ENCODE results near the gene SH3D19.
"Not testable (repeated sequence)": the region's sequence is repeated elsewhere in the genome, so short reads cannot be mapped to it uniquely, and the experiment has no call there.

SH3D19 gene

GRCh38 chr4:151148261-151148660 is 177.1 kb downstream of the SH3D19 start:
- DNase-seq (ENCODE audit: low spot score): no peak

- DNase-seq (ENCODE audit: low spot score): no peak
These were observed 178.4 kb downstream of the SH3D19 start for GRCh38 chr4:151147000-151147399.

GRCh38 chr4:151144329-151145072 is 180.9 kb downstream of the SH3D19 start:
- no peak for DNase-seq (ENCODE audit: low spot score)

- no peak for DNase-seq (ENCODE audit: low spot score)
These were observed 181.6 kb downstream of the SH3D19 start for GRCh38 chr4:151143811-151144210.

DNA sequence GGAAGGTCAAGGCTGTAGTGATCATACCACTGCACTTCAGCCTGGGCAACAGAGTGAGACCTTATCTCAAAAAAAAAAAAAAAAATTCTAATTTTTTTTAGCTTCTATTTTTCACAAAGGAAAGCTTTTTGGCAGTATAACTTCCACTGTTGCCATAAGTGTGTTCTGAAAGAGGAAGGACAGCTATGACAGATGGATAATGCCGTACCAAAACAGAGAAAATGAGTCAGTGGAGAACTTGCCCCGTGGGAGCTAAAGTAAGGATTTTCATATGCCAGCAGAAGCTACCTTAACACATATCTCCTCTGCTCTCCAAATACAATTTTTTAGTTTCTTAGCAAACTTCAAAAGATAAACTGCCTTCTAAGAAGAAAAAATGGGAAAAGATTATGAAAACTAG is 182.2 kb downstream of the SH3D19 start:
- no peak for DNase-seq (ENCODE audit: low spot score)

DNA sequence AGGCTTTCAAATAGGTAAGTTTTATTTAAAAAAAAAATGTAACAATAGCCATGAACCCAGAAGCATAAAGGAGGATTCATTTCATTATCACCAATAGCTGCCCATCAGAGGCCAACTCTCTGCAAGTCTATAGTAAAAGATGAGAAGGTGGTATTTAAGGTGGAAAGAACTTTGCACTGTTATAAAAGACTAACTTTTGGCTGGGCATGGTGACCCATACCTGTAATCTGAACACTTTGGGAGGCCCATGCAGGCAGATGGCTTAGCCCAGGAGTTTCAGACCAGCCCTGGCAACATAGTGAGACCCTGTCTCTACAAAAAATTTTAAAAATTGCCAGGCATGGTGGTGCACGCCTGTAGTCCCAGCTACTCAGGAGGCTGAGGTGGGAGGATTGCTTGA is 182.6 kb downstream of the SH3D19 start:
- DNase-seq (ENCODE audit: low spot score): no peak

DNA sequence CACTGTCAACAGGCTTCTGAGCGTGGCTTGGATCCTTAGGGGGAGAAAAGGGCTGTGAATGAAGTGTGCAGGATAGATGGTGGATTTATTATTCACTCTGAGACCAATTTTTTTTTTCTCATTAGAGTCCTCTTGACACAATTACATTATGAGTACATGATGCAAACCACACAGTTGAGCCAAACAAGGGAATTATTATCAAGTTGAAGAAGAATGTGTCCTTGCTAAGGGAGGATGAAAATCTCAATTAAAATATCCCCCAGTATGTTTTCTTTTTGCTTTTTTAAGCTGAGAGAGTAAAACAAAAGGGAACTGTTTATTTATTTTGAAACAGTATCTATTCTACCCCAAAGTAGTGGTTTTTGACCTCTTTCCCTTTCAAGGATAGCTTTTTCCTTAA is 185.6 kb downstream of the SH3D19 start:
- DNase-seq (ENCODE audit: low spot score): no peak

GRCh38 chr4:151136048-151136447 is 189.4 kb downstream of the SH3D19 start:
- not testable (repeated sequence) for DNase-seq (ENCODE audit: low spot score)

- no peak for DNase-seq (ENCODE audit: low spot score)
These were observed 192.1 kb downstream of the SH3D19 start for GRCh38 chr4:151133311-151133710.

- DNase-seq (ENCODE audit: low spot score): no peak
These were observed 195.6 kb downstream of the SH3D19 start for GRCh38 chr4:151129796-151130195.

GRCh38 chr4:151117371-151117962 is 207.9 kb downstream of the SH3D19 start:
- peak; percentile 47 for DNase-seq (ENCODE audit: low spot score)

DNA sequence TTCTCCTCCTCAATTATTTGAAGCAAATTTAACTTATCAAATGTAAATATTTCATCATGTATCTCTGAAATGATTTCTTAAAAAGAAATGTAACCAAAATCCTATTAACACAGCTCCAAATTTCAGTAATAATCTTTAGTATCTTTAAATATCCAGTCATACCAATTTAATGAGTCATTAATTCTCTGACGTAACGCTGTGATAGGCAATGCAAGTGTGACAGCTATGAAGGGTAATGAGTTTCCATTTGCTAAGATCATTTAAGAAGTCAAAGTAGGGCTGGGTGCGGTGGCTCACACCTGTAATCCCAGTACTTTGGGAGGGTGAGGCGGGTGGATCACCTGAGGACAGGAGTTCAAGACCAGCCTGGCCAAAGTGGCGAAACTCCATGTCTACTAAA is 210.4 kb downstream of the SH3D19 start:
- no peak for DNase-seq (ENCODE audit: low spot score)

DNA sequence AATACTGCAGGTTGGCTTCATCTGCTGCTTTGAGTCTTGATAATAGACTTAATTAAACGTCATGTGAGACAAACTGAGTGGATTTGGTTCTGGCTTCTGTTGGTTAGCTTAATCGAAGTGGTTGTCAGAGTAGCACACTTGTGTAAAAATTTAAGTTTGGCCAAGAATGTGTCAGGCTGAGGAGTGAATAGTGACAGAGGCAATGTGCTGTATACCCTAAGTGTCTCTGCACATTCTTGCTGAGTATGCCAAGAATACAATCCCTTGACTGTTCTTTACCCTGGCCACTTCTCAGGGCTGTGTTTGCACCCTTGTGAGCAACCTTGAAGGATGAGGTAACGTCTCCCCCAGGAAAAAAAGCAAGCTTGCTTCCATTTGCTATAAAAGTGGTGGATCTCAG is 211.1 kb downstream of the SH3D19 start:
- DNase-seq (ENCODE audit: low spot score): no peak

GRCh38 chr4:151110236-151110635 is 215.2 kb downstream of the SH3D19 start:
- DNase-seq (ENCODE audit: low spot score): no peak

- no peak for DNase-seq (ENCODE audit: low spot score)
These were observed 218.3 kb downstream of the SH3D19 start for GRCh38 chr4:151107063-151107462.

GRCh38 chr4:151105454-151106032 is 219.9 kb downstream of the SH3D19 start:
- DNase-seq (ENCODE audit: low spot score): no peak

DNA sequence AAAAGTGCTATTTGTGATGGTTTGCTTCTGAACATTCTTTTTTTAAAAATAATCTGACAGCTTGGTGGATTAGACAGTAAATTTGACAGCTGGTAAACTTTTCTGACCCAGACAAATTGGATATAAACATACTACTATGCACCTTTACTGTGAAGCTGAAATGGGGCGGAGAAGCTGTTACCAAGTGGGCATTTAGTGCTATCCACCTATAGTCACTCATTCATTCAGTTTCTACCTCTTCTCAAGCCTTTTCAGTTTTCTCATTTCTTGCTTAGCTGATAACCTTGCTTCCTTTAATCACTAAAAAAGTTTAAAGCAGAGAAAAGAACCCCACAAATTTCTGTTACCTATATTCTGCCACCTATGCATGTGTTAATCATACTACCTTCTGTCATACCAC is 220.8 kb downstream of the SH3D19 start:
- no peak for DNase-seq (ENCODE audit: low spot score)

DNA sequence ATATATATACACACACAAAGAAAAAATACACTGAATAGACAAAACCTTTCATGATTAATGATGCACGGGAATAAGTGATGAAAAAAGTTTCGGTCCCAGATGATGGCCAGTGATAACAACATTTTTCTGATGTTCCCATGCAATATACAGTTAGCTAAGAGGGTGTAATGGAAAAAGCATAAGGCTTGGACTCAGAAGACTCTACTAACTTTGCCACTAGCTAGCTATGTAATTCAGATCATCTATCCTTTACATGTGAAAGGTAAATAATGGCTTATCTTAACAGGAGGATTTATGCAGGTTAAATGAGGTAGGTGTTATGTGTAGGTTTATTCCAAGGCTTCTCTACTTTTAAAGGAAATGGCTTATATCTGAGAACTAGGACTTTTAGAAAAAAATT is 221.6 kb downstream of the SH3D19 start:
- DNase-seq (ENCODE audit: low spot score): no peak

- DNase-seq (ENCODE audit: low spot score): no peak
These were observed 224.9 kb downstream of the SH3D19 start for GRCh38 chr4:151100531-151100930.

DNA sequence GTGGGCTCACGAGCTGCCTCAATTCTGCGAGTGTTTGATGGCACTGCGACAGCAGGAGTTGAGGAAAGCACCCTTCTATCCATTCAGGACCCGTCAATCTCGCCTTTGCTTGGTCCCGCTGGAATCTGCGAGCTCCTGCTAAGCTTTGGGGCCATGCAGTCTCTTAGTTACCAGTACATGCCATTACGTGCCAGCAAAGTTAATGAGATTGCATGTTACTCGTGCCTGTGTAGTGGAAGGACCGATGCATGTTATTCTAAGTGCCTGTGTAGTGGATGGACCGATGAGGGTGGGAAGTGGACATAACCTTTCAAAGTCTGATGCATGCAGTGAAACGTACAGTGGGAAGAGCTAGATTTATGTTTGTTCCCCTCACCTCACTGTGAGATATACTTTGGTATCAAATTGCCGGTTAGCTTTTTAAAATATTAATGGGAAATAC is 225.4 kb downstream of the SH3D19 start:
- DNase-seq (ENCODE audit: low spot score): no peak

DNA sequence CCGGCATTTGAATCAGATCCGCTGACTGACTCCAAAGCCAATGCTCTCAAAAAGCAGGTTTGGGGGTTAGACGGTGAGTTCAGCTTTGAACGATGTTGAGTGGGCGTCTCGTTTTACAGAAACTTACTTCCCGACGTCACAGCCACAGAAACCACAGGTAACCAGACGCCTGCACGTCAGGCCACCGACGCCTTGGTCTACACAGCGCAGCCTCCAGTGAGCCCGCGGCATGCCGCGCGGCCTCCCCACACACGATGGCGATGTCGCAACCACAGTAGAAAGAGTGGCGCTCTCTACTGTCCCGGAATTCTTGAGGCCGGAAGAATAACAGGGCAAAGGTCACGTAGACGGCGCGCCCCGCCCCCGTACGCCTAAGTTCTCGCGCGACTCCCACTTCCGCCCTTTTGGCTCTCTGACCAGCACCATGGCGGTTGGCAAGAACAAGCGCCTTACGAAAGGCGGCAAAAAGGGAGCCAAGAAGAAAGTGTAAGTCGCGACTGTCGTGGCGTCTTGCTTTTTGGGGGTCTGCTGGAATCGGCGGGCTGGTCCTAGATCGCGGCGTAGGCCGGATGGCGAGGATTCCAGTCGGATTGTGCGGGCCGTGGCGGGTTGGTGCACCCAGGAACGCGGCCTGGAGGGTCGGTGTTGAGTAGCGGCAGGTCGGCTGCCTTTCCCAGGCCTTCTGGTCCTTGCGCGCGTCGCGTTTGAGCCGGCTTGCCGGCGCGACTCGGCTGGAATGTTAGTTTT is 226.0 kb downstream of the SH3D19 start, which contains the start of gene RPS3A:
Gene RPS3A (plus strand): TSS at position 400 of the 747 bp plus-strand sequence. CDS start 25 bp downstream, at position 425.
- DNase-seq (ENCODE audit: low spot score): peak; percentile 54

DNA sequence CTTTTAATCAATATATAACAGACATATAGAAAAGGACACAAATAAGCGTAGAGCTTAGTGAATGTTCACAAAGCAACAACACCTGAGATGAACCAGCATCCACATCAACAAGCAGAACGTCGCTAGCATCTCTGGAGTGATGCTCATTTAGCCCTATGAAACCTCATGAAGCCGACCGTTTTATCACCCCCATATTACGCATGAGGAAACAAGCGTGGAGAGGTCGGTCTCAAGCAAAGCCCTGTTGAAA is 226.5 kb downstream of the SH3D19 start:
- no peak for DNase-seq (ENCODE audit: low spot score)

DNA sequence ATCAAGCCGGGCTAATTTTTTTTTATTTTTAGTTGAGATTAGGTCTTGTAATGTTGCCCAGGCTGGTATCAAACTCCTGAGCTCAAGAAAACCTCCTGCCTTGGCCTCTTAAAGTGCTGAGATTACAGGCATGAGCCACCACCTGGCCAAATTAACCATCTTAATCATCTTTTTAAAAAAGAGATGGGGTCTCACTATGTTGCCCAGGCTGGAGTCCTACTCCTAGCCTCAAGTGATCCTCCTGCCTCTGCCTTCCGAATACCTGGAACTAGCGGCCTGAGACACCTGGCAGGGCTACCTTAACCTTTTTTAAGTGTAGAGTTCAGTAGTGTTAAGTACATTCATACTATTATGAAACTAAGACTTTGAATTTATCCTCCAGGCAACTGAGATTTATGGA is 227.6 kb downstream of the SH3D19 start:
- DNase-seq (ENCODE audit: low spot score): no peak
